Stimulated activated CD4-positive, alpha-beta T cell treated with anti-CD3 and anti-CD28 coated beads, Interleukin-1b, Interleukin-23, amount 100 ng/mL, for 48 hours (primary cell): ENCODE data around the gene SHB.

Source experiments
- DNase-seq: peaks from one replicate; pipeline ENCODE4 v3.0.0-alpha.2; 2020

Gene SHB

GRCh38 chr9:37984672-37985611 lies 84.1 kb downstream of the SHB start:
- DNase-seq = no peak

GRCh38 chr9:37984278-37984671 lies 84.8 kb downstream of the SHB start:
- DNase-seq = no peak

GRCh38 chr9:37983381-37984067 lies 85.5 kb downstream of the SHB start:
- DNase-seq = no peak

DNA sequence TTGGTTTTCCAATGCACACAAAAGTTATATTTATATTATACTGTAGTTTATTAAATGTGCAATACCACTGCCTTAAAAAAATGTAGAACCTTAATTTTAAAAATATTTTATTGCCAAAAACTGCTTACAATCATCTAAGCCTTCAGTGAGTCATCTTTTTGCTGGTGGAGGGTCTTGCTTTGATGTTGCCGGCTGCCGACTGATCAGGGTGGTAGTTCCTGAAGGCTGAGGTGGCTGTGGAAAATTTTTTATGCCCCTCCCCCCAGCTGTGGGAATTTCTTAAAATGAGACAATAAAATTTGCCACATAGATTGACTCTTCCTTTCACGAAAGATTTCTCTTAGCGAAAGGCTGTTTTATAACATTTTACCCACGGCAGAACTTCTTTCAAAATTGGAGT lies 89.2 kb downstream of the SHB start:
- DNase-seq = no peak

DNA sequence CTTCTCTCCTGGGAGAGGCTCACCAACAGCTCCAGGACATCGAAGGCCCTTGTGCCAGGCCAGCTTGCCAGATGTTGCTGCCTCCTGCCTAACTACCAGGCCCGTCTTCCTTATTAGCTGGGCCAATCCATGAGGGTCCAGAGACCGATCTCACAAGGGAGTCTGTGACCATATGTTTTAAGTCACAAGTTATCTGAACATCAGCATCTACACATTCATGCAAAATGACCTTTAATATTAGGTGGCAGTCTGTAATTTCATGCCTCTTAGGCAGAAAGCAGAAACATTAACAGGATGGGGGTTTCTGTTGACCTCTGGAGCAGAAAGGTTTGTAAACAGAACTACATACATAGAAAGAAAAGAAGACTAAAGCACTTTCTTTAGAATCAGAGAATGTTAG lies 90.0 kb downstream of the SHB start:
- no peak for DNase-seq

DNA sequence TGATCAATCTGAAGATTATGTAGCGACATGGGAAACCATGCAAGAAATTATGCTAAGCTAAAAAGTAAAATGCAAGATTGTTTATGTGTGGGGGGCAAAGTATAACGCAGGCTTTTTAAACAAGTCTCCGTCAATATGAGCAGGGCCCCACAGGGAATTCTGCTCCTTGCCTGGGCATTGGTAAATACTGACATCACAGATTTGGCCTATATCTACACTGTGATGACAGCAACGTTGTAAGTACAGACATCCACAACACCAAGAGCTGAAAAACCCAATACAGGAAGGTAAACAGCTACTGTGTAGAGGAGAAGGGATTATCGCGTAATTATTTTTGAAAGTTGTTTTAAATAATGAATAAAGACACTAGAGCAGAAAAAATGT lies 90.6 kb downstream of the SHB start:
- DNase-seq = no peak

- DNase-seq = no peak
Observed at GRCh38 chr9:37977851-37978480, 91.1 kb downstream of the SHB start.

DNA sequence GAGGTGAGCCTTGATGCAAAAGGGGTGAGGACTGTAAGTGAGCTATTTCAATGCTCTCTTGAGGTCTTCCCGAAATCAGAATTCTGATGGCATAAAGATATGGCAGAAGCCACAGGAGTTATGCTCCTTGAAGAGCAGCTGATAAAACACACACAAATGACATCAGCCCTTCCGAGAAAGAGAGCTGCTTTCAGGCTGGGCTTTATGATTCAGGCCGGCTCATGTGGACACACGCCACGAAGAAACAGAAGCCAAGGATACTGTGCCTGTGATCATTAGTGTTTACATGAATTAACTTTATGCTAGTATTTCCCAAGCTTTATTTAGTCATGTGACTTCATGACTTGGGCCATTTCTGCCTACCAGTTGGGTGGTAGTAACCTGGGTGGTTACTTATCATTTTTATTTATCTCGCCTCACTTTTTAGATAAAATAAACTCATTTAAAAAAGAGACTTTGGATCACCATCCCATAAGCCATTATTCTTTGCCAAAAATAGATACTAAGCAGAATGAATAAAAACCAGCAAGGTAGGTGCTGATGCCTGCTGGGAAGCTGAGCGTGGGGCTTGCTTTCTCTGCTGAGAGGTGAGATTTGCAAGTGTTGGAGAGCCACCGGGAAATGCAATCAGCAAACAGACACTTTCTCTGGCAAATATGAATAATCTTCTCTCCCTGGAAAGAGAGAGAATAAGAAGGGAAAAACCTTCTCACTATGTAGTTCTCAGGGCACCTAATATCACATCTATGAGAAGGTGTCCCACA lies 92.1 kb downstream of the SHB start:
- no peak for DNase-seq

DNA sequence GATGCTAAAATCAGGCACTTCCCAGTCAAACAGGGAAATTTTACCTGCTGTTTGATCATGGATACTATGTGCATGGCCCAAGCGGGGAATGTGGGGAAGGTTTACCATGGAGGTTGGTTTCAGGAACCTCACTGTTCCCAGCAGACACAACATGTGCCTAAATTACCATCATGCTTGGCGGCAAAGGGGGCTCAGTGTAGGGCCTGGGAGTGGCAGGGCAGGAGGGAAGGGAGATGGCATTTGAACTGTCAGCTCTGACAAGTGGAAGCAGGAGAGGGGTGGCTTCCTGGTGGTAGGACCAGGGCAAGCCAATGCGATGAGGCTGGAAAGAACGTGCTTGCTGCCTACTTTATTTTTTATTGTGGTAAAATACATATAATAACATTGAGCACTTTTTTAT lies 93.4 kb downstream of the SHB start:
- DNase-seq = no peak

GRCh38 chr9:37974506-37975173 lies 94.4 kb downstream of the SHB start:
- no peak for DNase-seq

DNA sequence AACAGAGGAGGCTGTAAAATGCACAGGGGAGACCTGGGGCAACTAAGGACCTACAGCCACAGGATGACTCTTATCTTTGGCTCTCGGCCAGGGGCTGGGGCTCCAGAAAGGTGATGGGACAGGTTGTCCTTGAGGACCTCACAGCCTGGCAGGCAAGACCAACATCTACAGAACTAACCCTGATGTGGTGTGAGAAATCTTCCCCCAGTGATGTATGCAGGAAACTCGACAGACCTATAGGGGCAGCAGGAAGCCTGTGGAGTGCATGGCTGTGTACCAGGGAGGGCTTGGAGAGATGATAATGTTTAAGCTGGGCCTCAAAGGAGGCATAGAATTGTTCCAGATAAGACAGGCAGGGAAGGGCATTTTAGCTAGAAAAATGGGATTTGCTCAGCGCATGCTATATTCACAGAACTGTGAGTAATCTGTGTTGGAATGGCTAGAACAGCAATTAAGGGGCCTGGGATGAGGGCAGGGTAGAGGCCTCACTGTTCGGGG lies 96.6 kb downstream of the SHB start:
- DNase-seq = no peak

- DNase-seq = no peak
Observed at GRCh38 chr9:37971691-37972090, 97.3 kb downstream of the SHB start.

DNA sequence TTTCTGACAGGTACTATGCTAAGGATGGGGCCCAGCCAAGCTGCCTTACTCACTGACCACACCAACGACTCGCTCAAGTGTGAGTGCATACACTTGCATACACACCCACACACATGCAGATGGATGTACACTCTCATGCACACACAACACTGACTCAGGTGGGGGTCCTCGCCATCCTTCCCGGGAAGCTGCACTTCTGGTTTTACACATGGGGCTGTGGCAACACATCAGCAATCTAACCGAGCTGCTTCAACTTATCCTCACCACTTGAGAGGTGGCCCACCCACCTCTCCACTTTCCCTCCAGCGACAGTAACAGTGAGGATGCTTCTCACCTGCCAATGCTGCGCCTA lies 97.9 kb downstream of the SHB start:
- DNase-seq = peak; percentile 38

GRCh38 chr9:37970301-37971107 lies 98.5 kb downstream of the SHB start:
- no peak for DNase-seq

GRCh38 chr9:37969558-37970300 lies 99.3 kb downstream of the SHB start:
- DNase-seq = no peak

DNA sequence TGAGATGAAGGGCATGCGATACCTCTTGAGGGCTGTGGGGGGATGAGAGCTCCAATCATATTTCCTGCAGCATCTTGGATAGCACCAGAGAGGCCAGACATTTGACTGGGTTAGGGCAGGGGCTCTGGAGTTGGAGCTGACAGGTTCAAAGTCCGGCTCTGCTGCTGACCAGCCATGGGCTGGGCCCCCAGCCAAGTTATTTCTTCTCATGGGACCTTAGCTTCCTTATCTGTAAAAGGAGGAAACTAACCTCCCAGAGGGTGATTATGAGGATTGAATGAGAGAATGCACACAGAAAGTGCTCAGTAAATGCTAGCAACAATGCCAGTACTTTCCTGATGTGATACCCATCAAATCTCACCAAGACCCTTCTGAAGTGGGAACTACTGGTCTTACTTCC lies 99.9 kb downstream of the SHB start:
- DNase-seq = no peak

- no peak for DNase-seq
Observed at GRCh38 chr9:37968228-37968701, 100.8 kb downstream of the SHB start.

DNA sequence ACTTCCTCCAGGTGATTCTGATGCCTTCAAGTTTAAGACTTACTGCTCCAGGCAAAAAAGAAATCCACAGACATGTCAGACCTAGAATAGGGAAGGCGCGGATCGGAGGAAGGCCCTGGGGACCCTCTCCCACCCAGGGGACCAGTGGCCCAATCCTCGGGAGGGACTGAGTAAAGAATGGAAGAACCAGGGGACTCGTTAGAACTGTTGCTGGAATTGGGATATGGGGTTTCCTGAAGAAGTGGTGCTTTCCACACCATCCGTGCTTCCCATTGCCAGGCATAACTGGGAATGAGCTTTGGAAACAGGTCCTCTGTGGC lies 101.3 kb downstream of the SHB start:
- DNase-seq = no peak

GRCh38 chr9:37967014-37967760 lies 101.8 kb downstream of the SHB start:
- DNase-seq = no peak

DNA sequence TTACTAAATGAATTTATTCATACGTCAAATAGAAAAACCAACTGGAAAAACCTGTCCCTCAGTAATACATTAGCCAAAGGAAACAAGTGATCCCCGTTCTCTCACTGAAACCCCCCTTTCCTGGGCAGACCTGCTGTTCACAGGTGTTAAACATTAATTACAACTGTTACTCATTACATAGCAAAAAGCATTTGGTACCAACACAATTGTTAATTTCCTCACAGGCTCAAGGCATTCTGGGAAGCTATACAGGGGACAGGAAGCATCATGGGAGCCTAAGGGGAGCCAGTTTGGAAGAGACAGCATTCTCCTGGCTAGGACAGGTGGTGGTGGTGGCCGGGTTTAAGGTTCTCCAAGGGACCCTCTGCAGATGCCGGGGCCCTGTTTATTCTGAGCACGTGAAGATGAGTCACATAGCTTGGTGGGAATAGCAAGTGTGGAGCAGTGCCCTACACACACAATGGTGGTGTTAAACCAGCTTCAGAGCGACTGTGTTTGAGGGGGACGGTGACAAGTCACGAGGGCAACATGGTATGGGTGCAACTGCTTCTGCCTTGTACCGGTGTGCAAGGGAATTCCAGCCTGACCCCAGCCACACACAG lies 102.5 kb downstream of the SHB start:
- DNase-seq = no peak
